Stimulated activated CD4-positive, alpha-beta T cell treated with anti-CD3 and anti-CD28 coated beads, Interleukin-15, amount 100 ng/mL, for 1 hour (primary cell): Measurements from ENCODE around the gene PPP2CA.

Experiments used
- DNase-seq, 2 donors: peaks; one replicate each; pipeline ENCODE4 v3.0.0-alpha.2; 2020; ENCODE audit warnings: low read depth in 1 of 2, low spot score in 1 of 2

Gene PPP2CA

GRCh38 chr5:134149571-134150303, 76.1 kb downstream of the PPP2CA start:
- DNase-seq = no peak

- DNase-seq = no peak
These were observed 76.8 kb downstream of the PPP2CA start for GRCh38 chr5:134148986-134149539.

DNA sequence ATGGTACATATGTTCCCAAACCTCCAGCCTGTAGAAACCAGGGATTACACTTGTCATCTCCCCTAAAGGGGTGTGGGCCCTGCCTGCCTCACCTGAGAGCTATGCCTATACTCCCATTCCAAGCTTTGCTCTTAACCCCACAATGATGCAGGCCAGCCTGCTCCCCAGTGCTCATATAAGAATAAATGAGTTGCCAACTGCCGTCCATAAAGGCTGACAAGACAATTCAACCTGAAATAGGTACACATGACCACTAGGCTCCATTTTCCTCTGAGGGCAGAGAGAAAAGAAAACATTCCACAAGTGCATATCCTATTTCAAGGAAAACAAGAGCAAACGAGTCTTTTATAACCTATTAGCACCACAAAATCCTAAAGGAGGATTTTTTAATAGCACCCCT, 77.6 kb downstream of the PPP2CA start:
- DNase-seq = no peak

- no peak for DNase-seq
These were observed 79.0 kb downstream of the PPP2CA start for GRCh38 chr5:134146651-134147518.

- peak; percentile 63 to 80 for DNase-seq
These were observed 79.9 kb downstream of the PPP2CA start for GRCh38 chr5:134145779-134146581.

GRCh38 chr5:134145041-134145757, 80.7 kb downstream of the PPP2CA start:
- no peak for DNase-seq
